ENCODE results near the gene BLOC1S1. TPM values are rescaled to one million over a fixed set of nuclear protein-coding genes. Genes with fewer than 3 reads are reported as not detected.
"Not testable (repeated sequence)": the region's sequence is repeated elsewhere in the genome, so short reads cannot be mapped to it uniquely, and the experiment has no call there.

Gene BLOC1S1
- total RNA-seq, 1 donor from 2014 or later: 128 TPM

DNA sequence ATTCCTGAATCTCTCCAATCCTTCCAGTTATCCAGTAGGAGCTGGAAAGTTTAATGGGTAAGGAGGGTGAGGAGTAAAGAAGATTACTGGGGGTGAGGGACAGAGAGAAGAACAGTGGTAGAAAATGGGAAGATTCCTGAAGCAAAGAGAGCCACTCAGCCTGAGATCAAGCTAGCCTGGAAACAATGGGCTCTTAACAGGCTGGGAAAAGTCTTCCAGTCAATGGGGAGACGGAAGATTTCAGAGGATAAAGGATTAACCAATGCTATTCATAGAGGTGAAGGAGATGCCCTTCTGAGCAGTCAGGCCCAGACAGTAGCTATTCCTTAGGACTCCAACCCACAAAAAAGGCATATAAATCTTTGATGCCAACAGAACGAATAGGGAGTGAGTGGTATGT, 41.9 kb downstream of the BLOC1S1 start:
- DNase-seq (ENCODE audit: missing footprints) (no peak), ATAC-seq (no peak)
- intact Hi-C loops (cut with DNase I): no loop called here

GRCh38 chr12:55758575-55758974, 42.7 kb downstream of the BLOC1S1 start:
- intact Hi-C loops (cut with DNase I); ATAC-seq; DNase-seq (ENCODE audit: missing footprints): not testable (repeated sequence)

GRCh38 chr12:55760663-55761062, 44.8 kb downstream of the BLOC1S1 start:
- intact Hi-C loops (cut with DNase I): no loop called here
- ATAC-seq (no peak), DNase-seq (ENCODE audit: missing footprints) (no peak)

DNA sequence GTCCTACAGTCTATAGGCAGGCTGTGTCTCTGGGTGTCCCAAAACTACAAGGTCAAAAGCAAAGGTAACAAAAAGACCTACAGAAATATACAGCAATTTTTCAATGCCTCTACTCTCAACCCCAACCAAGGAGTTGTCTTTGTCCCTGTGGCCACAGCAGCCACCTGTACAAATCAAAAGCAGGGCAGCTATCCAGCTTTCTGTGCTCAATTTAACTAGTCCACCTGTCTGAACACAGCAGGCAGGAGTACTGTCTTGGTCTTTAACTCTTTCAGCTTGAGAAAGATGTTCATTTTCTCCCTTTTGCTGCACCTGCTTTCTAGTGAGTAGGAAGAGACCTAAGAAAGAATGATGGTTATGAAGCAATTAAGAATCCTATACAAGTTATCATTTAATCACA, 46.8 kb downstream of the BLOC1S1 start:
- DNase-seq (ENCODE audit: missing footprints) (no peak), ATAC-seq (no peak)
- intact Hi-C loops (cut with DNase I): loop anchor here (1.0 kb wide), 1 partner anchor 15 kb away; no protein-coding TSS in a partner anchor

- intact Hi-C loops (cut with DNase I): no loop called here
- no peak for DNase-seq (ENCODE audit: missing footprints)
- ATAC-seq: no peak
Measured at GRCh38 chr12:55765736-55766290, 50.0 kb downstream of the BLOC1S1 start.

DNA sequence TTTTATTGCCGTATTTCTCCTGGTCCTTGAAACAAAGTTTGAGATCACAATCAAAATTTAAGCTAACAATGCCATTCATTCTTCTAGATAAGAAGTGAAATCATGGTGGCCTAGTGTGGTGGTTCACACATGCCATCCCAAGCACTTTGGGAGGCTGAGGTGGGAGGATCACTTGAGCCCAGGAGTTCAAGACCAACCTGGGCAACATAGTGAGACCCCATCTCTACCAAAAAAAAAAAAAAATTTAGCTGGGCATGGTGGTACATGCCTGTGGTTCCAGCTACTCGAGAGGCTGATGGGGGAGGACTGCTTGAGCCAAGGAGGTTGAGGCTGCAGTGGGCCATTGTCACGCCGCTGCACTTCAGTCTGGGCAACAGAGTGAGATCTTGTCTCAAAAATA, 51.3 kb downstream of the BLOC1S1 start:
- DNase-seq (ENCODE audit: missing footprints) (no peak), ATAC-seq (no peak)
- intact Hi-C loops (cut with DNase I): no loop called here

Other genes with a start within 250 kb of the BLOC1S1 start
- gene OR6C70, start 245.9 kb upstream of the BLOC1S1 start, total RNA-seq: not detected
- not detected for gene OR6C68, start 223.7 kb upstream of the BLOC1S1 start, total RNA-seq
- gene OR6C4, start 166.4 kb upstream of the BLOC1S1 start, total RNA-seq: not detected
- gene OR2AP1, start 143.6 kb upstream of the BLOC1S1 start, total RNA-seq: not detected
- gene OR10P1, start 79.2 kb upstream of the BLOC1S1 start, total RNA-seq: not detected
- 479 TPM for gene ITGA7, start 8.1 kb upstream of the BLOC1S1 start, total RNA-seq
- 12.9 TPM for gene RDH5, start 4.3 kb downstream of the BLOC1S1 start, total RNA-seq
- 790 TPM for gene CD63, start 13.0 kb downstream of the BLOC1S1 start, total RNA-seq
- gene GDF11, start 27.1 kb downstream of the BLOC1S1 start, total RNA-seq: 9.7 TPM
- 50.2 TPM for gene SARNP, start 101.7 kb downstream of the BLOC1S1 start, total RNA-seq
- gene ORMDL2, start 102.0 kb downstream of the BLOC1S1 start, total RNA-seq: 17.3 TPM
- 18.3 TPM for gene DNAJC14, start 113.5 kb downstream of the BLOC1S1 start, total RNA-seq
- 2.9 TPM for gene MMP19, start 126.9 kb downstream of the BLOC1S1 start, total RNA-seq
- gene PYM1, start 211.8 kb downstream of the BLOC1S1 start, total RNA-seq: 19.1 TPM
- 8.1 TPM for gene DGKA, start 215.1 kb downstream of the BLOC1S1 start, total RNA-seq
- gene PMEL, start 250.0 kb downstream of the BLOC1S1 start, total RNA-seq: not detected

All from Right ventricle myocardium inferior (tissue), 1 donor.